Breast epithelium (tissue), 3 donors: Measurements from ENCODE around the gene SSRP1.

ENCODE experiments used
- CTCF ChIP-seq, 3 donors: fragments of 450-650 bp; IDR thresholded peaks; one replicate each; pipeline ENCODE4 v1.5.1; 2016 to 2017; ENCODE audit warnings: antibody characterized with exemption in 3 of 3, mild to moderate bottlenecking in 3 of 3, moderate library complexity in 3 of 3
- POLR2A ChIP-seq: fragments of 450-650 bp; IDR thresholded peaks from one replicate; pipeline ENCODE4 v1.6.1; 2016; ENCODE audit warnings: antibody characterized with exemption, mild to moderate bottlenecking, moderate library complexity

DNA sequence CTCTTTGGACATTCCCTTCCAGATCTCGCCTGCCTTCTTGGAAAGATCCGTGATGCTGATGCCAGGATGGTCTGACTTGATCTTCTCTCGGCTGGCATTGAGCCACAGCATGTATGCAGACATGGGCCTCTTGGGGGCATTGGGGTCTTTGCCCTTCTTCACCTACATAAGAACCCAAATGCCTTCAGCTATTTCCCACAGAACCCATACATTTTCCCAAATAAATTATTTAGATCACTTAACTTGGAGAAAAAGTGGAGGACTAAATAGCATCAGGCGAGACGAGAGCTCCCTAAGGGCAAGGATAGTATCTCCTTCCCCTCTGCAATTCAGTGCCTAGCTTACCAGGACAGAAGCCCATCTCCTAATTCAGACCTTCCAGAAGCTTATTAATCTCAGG, 8.0 kb downstream of the SSRP1 start:
- TF ChIP-seq CTCF (IDR thresholded peaks at IDR 0.05), result no peak
- TF ChIP-seq POLR2A, result no peak
